Spinal cord (tissue), 10 donors: ENCODE results near the gene C17orf75. TPM values are rescaled to one million over a fixed set of nuclear protein-coding genes. Genes with fewer than 3 reads are reported as not detected.
A peak's percentile ranks its signal among the peaks of the same experiment; 100 is the strongest.

ENCODE experiments used
- DNase-seq, 6 donors: peaks; one replicate each; pipeline versions ENCODE4 v3.0.0 to v3.0.0-alpha.2; 2013 to 2015; ENCODE audit warnings: low spot score in 6 of 6, low read depth in 4 of 6
- H3K27ac ChIP-seq: one replicate; pipeline ENCODE4 v1.5.1; 2013; ENCODE audit warnings: low read depth, low read length, control low read depth
- H3K27me3 ChIP-seq: one replicate; pipeline ENCODE4 v1.6.1; 2013; ENCODE audit warnings: low read length; ENCODE audit not compliant: control insufficient read depth, insufficient read depth
- H3K36me3 ChIP-seq: one replicate; pipeline ENCODE4 v1.6.1; 2013; ENCODE audit warnings: low read length; ENCODE audit not compliant: control insufficient read depth, insufficient read depth
- H3K4me1 ChIP-seq: one replicate; pipeline ENCODE4 v1.6.1; 2013; ENCODE audit warnings: low read length; ENCODE audit not compliant: control insufficient read depth, insufficient read depth
- H3K4me3 ChIP-seq: one replicate; pipeline ENCODE4 v1.5.1; 2013; ENCODE audit warnings: low read depth, low read length, control low read depth
- H3K9me3 ChIP-seq: one replicate; pipeline ENCODE4 v1.6.1; 2013; ENCODE audit warnings: low read length; ENCODE audit not compliant: control insufficient read depth, insufficient read depth
- WGBS: methylation state at CpG from one replicate; pipeline ENCODE4 v1.1.5; 2013; ENCODE audit warnings: missing lambda C conversion rate; ENCODE audit not compliant: insufficient coverage; 5-methylcytosine and 5-hydroxymethylcytosine counted together
- polyA plus RNA-seq, 2 donors: library from polyadenylated mRNA; unstranded; fragments of 120-200 nt; gene quantifications; one replicate each; pipeline ENCODE4 v1.2.1, GENCODE V29; 2013; ENCODE audit not compliant: insufficient read length in 2 of 2
- total RNA-seq, 2 donors: library from RNA; depleted of rRNA in 1 of 2; stranded (reverse); fragments of 120-200 nt in 1 of 2; fragments of >200 nt in 1 of 2; gene quantifications; one replicate each; pipeline versions ENCODE4 v1.2.3 to v1.2.4, GENCODE V29; 2013 to 2014
- donor health status: healthy.

Gene C17orf75
- total and polyA plus RNA-seq, 4 donors = 34.7 to 50.8 (median 43.3) TPM

- H3K9me3 ChIP-seq = no peaks in the 10 kb centered on the region
- peaks cover 31% of the 10 kb centered on the region for H3K36me3 ChIP-seq
- no peak overlapping the region for H3K4me3 ChIP-seq
- no peaks in the 10 kb centered on the region for H3K27me3 ChIP-seq
- peak in 2 of 6 donors; percentile 67 to 69 for DNase-seq
- H3K4me1 ChIP-seq = peaks cover 68% of the 10 kb centered on the region
- peak overlapping the region; percentile 78 for H3K27ac ChIP-seq
- 44% methylated on average over 7 of the region's 9 CpGs for WGBS
Measured at GRCh38 chr17:32285746-32286517, 56.0 kb downstream of the C17orf75 start.

- H3K36me3 ChIP-seq = peaks cover 31% of the 10 kb centered on the region
- DNase-seq = no peak
- no peak overlapping the region for H3K4me3 ChIP-seq
- WGBS = 93% methylated on average over 8 of the region's 8 CpGs
- no peak overlapping the region for H3K27ac ChIP-seq
- no peaks in the 10 kb centered on the region for H3K9me3 ChIP-seq
- peaks cover 74% of the 10 kb centered on the region for H3K4me1 ChIP-seq
- no peaks in the 10 kb centered on the region for H3K27me3 ChIP-seq
Measured at GRCh38 chr17:32285306-32285705, 56.7 kb downstream of the C17orf75 start.

GRCh38 chr17:32283745-32284201, 58.2 kb downstream of the C17orf75 start:
- Histone ChIP-seq H3K9me3 (no peaks in the 10 kb centered on the region), H3K4me1 (peaks cover 85% of the 10 kb centered on the region), H3K36me3 (peaks cover 29% of the 10 kb centered on the region), H3K27me3 (no peaks in the 10 kb centered on the region), H3K27ac (peak overlapping the region; percentile 25), H3K4me3 (no peak overlapping the region)
- DNase-seq = no peak
- WGBS = 33% methylated on average over 11 of the region's 20 CpGs

GRCh38 chr17:32281011-32281451, 60.9 kb downstream of the C17orf75 start:
- 24% methylated on average over 6 of the region's 9 CpGs for WGBS
- H3K4me3 ChIP-seq = no peak overlapping the region
- H3K27me3 ChIP-seq = no peaks in the 10 kb centered on the region
- peak in 1 of 6 donors; percentile 82 for DNase-seq
- H3K27ac ChIP-seq = no peak overlapping the region
- H3K9me3 ChIP-seq = no peaks in the 10 kb centered on the region
- H3K36me3 ChIP-seq = peaks cover 28% of the 10 kb centered on the region
- peaks cover 77% of the 10 kb centered on the region for H3K4me1 ChIP-seq

GRCh38 chr17:32279891-32280716, 61.9 kb downstream of the C17orf75 start:
- Histone ChIP-seq H3K9me3 (no peaks in the 10 kb centered on the region), H3K4me1 (peaks cover 76% of the 10 kb centered on the region), H3K4me3 (no peak overlapping the region), H3K27me3 (no peaks in the 10 kb centered on the region), H3K27ac (peak overlapping the region; percentile 30), H3K36me3 (peaks cover 23% of the 10 kb centered on the region)
- DNase-seq = no peak
- WGBS = 28% methylated on average over 18 of the region's 21 CpGs

GRCh38 chr17:32278815-32279214, 63.2 kb downstream of the C17orf75 start:
- Histone ChIP-seq H3K4me1 (peaks cover 75% of the 10 kb centered on the region), H3K4me3 (no peak overlapping the region), H3K27ac (no peak overlapping the region), H3K27me3 (no peaks in the 10 kb centered on the region), H3K36me3 (peaks cover 12% of the 10 kb centered on the region), H3K9me3 (no peaks in the 10 kb centered on the region)
- 100% methylated on average over 1 of the region's 2 CpGs for WGBS
- DNase-seq = no peak

Other genes starting within 250 kb of the C17orf75 start
- gene RHOT1, start 199.7 kb downstream of the C17orf75 start, total RNA-seq = 100 to 1,000 TPM in 1 of 2 donors, 10 to 100 TPM in 1; 61.8 to 114 TPM
- gene RHOT1, start 199.7 kb downstream of the C17orf75 start, polyA plus RNA-seq = 10 to 100 TPM; 53.0 to 62.4 TPM
- 10 to 100 TPM in 1 of 2 donors, 1 to 10 TPM in 1; 8.9 to 14.1 TPM for gene RHBDL3, start 76.3 kb downstream of the C17orf75 start, total RNA-seq
- gene RHBDL3, start 76.3 kb downstream of the C17orf75 start, polyA plus RNA-seq = 10 to 100 TPM; 35.1 to 43.7 TPM
- 100 to 1,000 TPM; 124 to 131 TPM for gene ZNF207, start 8.0 kb upstream of the C17orf75 start, total RNA-seq
- 100 to 1,000 TPM; 137 to 156 TPM for gene ZNF207, start 8.0 kb upstream of the C17orf75 start, polyA plus RNA-seq
- gene PSMD11, start 102.3 kb upstream of the C17orf75 start, total RNA-seq = 100 to 1,000 TPM in 1 of 2 donors, 10 to 100 TPM in 1; 56.1 to 104 TPM
- gene PSMD11, start 102.3 kb upstream of the C17orf75 start, polyA plus RNA-seq = 10 to 100 TPM; 93.2 to 98.0 TPM
- gene CDK5R1, start 144.8 kb upstream of the C17orf75 start, total RNA-seq = 10 to 100 TPM; 19.6 to 61.0 TPM
- 100 to 1,000 TPM; 115 to 129 TPM for gene CDK5R1, start 144.8 kb upstream of the C17orf75 start, polyA plus RNA-seq